Left lung (tissue), 10 donors: ENCODE results near the gene IL13. TPM values are rescaled to one million over a fixed set of nuclear protein-coding genes. Genes with fewer than 3 reads are reported as not detected.
"Not testable (repeated sequence)": the region's sequence is repeated elsewhere in the genome, so short reads cannot be mapped to it uniquely, and the experiment has no call there.

ENCODE experiments used
- ATAC-seq: fragments of 200-7000 bp; cut with Tn5 transposase; one replicate; pipeline ENCODE4 v1.9.1; 2020; ENCODE audit warnings: moderate library complexity
- DNase-seq, 4 donors: peaks; one replicate each; pipeline ENCODE4 v3.0.0-alpha.2; 2013 to 2020
- H3K27ac ChIP-seq, 2 donors: fragments of 200-600 bp; sonication (generic) in 1 of 2; one replicate each; pipeline versions ENCODE4 v1.5.0 to v1.8.0; 2020 to 2021
- H3K27me3 ChIP-seq, 2 donors: fragments of 200-600 bp; sonication (generic) in 1 of 2; one replicate each; pipeline versions ENCODE4 v1.5.0 to v1.8.0; 2020 to 2021
- H3K36me3 ChIP-seq, 2 donors: fragments of 200-600 bp; sonication (generic) in 1 of 2; one replicate each; pipeline versions ENCODE4 v1.5.0 to v1.8.0; 2020 to 2021
- H3K4me1 ChIP-seq, 2 donors: fragments of 200-600 bp; one replicate each; pipeline ENCODE4 v1.8.0; 2021
- H3K4me3 ChIP-seq, 2 donors: fragments of 200-600 bp; sonication (generic) in 1 of 2; one replicate each; pipeline versions ENCODE4 v1.5.0 to v1.8.0; 2020 to 2021; ENCODE audit warnings: mild to moderate bottlenecking in 1 of 2
- H3K9me3 ChIP-seq, 2 donors: fragments of 200-600 bp; sonication (generic) in 1 of 2; one replicate each; pipeline versions ENCODE4 v1.5.0 to v1.8.0; 2020 to 2021
- CTCF ChIP-seq, 2 donors: fragments of 200-600 bp; sonication (generic) in 1 of 2; IDR thresholded peaks; one replicate each; pipeline versions ENCODE4 v1.5.0 to v1.8.0; 2021; ENCODE audit warnings: antibody characterized with exemption in 2 of 2
- intact Hi-C, 2 donors: fragments of 100-400 bp; cut with DNase I; formaldehyde crosslinking; loops; one replicate each; pipeline versions ENCODE4 v1.11.2 to v1.14.2; 2022
- polyA plus RNA-seq, 6 donors: library from polyadenylated mRNA; unstranded; fragments of 120-200 nt; gene quantifications; one replicate each; pipeline ENCODE4 v1.2.1, GENCODE V29; 2013; ENCODE audit not compliant: insufficient read length in 6 of 6
- total RNA-seq, 2 donors: library from RNA; stranded (reverse); fragmentation: NEBNext Ultra II Directional; extraction: Animal tissue kit (Norgen Biotek cat#: 25700); gene quantifications; one replicate each; pipeline ENCODE4 v1.2.1, GENCODE V29; 2021
- donor health status: DM: no; HTN: yes; CAD: no.
- donor health status: DM: no; HTN: no; CAD: no.

IL13 gene
- total and polyA plus RNA-seq, 8 donors: 0.15 to 0.16 TPM; not detected in 6

GRCh38 chr5:132627470-132627869 is 30.5 kb upstream of the IL13 start:
- H3K4me1 ChIP-seq: no peaks in the 10 kb centered on the region
- H3K27ac ChIP-seq: no peak overlapping the region
- TF ChIP-seq CTCF (IDR thresholded peaks at IDR 0.05): no peak
- DNase-seq (no peak), ATAC-seq (no peak)
- H3K9me3 ChIP-seq: no peaks in the 10 kb centered on the region
- H3K27me3 ChIP-seq: no peaks in the 10 kb centered on the region
- H3K36me3 ChIP-seq: peaks cover 0 to 32% of the 10 kb centered on the region in 2 donors
- intact Hi-C loops: no loop called here
- no peak overlapping the region for H3K4me3 ChIP-seq

GRCh38 chr5:132628814-132629213 is 29.2 kb upstream of the IL13 start:
- H3K36me3 ChIP-seq: peaks cover 0 to 22% of the 10 kb centered on the region in 2 donors
- no peaks in the 10 kb centered on the region for H3K9me3 ChIP-seq
- intact Hi-C loops: no loop called here
- no peak overlapping the region for H3K4me3 ChIP-seq
- H3K27me3 ChIP-seq: no peaks in the 10 kb centered on the region
- DNase-seq (no peak), ATAC-seq (no peak)
- TF ChIP-seq CTCF (IDR thresholded peaks at IDR 0.05): no peak
- no peaks in the 10 kb centered on the region for H3K4me1 ChIP-seq
- H3K27ac ChIP-seq: no peak overlapping the region

GRCh38 chr5:132629230-132629944 is 28.6 kb upstream of the IL13 start:
- Histone ChIP-seq H3K27ac (no peak overlapping the region), H3K4me1 (no peaks in the 10 kb centered on the region), H3K27me3 (no peaks in the 10 kb centered on the region), H3K36me3 (peaks cover 0 to 20% of the 10 kb centered on the region in 2 donors), H3K9me3 (no peaks in the 10 kb centered on the region), H3K4me3 (no peak overlapping the region)
- ATAC-seq (no peak), DNase-seq (no peak)
- intact Hi-C loops: no loop called here
- TF ChIP-seq CTCF (IDR thresholded peaks at IDR 0.05): no peak

GRCh38 chr5:132633587-132633986 is 24.4 kb upstream of the IL13 start:
- H3K9me3 ChIP-seq, H3K27me3 ChIP-seq, ATAC-seq, H3K27ac ChIP-seq, H3K4me3 ChIP-seq, H3K4me1 ChIP-seq, intact Hi-C loops, DNase-seq: not testable (repeated sequence)
- peaks cover 0 to 37% of the 10 kb centered on the region in 2 donors for H3K36me3 ChIP-seq

GRCh38 chr5:132635873-132636272 is 22.1 kb upstream of the IL13 start:
- no peak for TF ChIP-seq CTCF (IDR thresholded peaks at IDR 0.05)
- Histone ChIP-seq H3K36me3 (peaks cover 0 to 47% of the 10 kb centered on the region in 2 donors), H3K4me3 (no peak overlapping the region), H3K27ac (no peak overlapping the region), H3K27me3 (no peaks in the 10 kb centered on the region), H3K9me3 (no peaks in the 10 kb centered on the region), H3K4me1 (no peaks in the 10 kb centered on the region)
- ATAC-seq (no peak), DNase-seq (no peak)
- intact Hi-C loops: no loop called here

- Histone ChIP-seq H3K27ac (no peak overlapping the region), H3K9me3 (no peaks in the 10 kb centered on the region), H3K36me3 (peaks cover 0 to 52% of the 10 kb centered on the region in 2 donors), H3K4me1 (no peaks in the 10 kb centered on the region), H3K4me3 (no peak overlapping the region), H3K27me3 (no peaks in the 10 kb centered on the region)
- intact Hi-C loops: no loop called here
- TF ChIP-seq CTCF (IDR thresholded peaks at IDR 0.05): no peak
- no peak for ATAC-seq
- DNase-seq: no peak
These were observed 20.7 kb upstream of the IL13 start for GRCh38 chr5:132637241-132637640.
